HG02610 (cell line): ENCODE measurements around the gene UBE2I.

ENCODE experiments used
- ATAC-seq: cut with Tn5 transposase; IDR thresholded peaks from one replicate; pipeline ENCODE4 v1.9.1; 2021; ENCODE audit warnings: mild to moderate bottlenecking, moderate library complexity; ENCODE audit not compliant: unreplicated experiment

UBE2I gene

GRCh38 chr16:1341495-1342420 lies 32.3 kb downstream of the UBE2I start:
- no peak for ATAC-seq

GRCh38 chr16:1342526-1343427 lies 33.3 kb downstream of the UBE2I start:
- ATAC-seq: peak; percentile 80

DNA sequence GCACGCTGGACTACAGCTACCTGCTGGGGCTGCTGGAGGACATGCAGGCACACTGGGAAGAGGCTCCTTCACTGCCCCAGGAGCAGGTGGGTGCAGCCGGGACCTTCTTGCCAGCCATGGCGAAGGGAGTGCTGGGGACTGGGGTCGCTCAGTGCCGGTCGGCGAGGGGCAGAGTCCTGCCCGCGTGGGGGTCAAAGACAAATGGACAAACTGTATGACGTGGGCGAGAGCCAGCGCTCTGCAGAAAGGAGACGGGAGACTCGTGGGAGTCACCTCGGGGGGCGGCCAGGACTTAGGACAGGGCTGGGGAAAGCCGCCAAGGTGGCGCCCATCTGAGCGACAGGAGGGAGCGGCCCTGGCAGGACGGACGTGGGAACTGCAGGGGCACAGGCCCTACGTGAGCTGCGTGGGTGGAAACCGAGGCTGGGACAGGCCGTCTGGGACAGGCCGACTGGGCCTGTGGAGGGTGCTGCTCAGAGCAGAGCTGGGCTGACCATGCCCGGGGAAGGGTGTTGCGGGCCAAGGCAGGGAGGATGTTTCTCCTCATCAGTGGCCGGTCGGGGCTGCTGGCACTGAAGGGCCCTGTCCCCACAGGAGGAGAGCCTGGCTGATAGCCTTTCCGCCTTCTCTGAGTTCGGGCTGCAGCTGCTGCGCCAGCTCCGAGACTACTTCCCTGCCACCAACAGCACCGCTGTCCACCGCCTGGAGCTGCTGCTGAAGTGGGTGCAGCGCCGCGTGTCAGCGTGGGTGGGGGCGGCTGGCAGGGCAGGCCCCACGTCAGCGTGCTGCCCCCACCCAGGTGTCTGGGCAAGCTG lies 34.2 kb downstream of the UBE2I start:
- no peak for ATAC-seq

DNA sequence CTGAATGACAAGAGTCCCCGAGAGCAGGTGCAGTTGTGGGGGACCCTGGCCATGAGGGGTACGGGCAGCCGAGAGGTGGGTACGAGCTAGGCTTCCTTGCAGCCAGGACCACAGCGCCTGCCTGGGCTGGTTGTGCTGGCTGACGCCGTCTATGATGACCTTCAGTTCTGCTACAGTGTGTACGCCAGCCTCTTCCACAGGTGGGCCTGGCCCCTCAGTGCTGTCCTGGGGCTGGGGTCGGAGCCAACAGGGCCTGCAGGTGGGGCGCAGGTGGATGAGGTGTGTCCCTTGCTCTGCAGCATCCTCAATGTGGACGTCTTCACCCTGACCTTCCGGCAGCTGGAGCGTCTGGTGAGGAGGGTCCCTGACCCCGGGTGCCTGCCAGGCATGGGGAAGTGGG lies 35.1 kb downstream of the UBE2I start:
- ATAC-seq: no peak

- ATAC-seq: no peak
Observed at GRCh38 chr16:1345087-1345486, 35.7 kb downstream of the UBE2I start.

DNA sequence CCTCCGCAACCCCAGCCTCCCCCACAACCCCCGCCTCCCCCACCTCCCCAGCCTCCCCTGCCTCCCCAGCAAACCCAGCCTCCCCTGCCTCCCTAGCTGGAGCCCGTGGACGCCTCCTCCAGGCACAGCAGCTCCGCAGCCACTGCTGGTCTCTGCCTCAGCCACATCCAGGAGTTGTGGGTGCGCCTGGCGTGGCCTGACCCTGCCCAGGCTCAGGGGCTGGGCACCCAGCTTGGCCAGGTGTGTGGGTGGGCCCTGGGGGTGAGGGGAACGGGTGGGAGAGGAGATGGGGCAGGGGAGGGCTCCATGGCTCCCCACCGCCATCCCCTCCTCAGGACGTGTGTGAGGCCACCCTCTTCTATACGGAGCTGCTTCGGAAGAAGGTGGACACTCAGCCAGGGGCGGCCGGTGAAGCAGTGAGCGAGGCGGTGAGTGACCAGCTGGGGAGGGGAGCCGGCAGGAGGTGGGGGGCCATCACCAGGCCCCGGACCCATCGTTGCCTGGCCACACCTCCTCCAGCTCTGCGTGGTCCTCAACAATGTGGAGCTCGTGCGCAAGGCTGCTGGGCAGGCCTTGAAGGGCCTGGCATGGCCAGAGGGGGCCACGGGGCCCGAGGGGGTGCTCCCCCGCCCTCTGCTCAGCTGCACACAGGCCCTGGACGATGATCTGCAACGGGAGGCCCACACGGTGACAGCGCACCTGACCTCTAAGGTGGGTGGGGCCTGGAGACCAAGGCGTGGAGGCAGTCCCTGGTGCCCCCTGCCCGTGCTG lies 36.4 kb downstream of the UBE2I start:
- no peak for ATAC-seq

- no peak for ATAC-seq
Observed at GRCh38 chr16:1346422-1347285, 37.2 kb downstream of the UBE2I start.

DNA sequence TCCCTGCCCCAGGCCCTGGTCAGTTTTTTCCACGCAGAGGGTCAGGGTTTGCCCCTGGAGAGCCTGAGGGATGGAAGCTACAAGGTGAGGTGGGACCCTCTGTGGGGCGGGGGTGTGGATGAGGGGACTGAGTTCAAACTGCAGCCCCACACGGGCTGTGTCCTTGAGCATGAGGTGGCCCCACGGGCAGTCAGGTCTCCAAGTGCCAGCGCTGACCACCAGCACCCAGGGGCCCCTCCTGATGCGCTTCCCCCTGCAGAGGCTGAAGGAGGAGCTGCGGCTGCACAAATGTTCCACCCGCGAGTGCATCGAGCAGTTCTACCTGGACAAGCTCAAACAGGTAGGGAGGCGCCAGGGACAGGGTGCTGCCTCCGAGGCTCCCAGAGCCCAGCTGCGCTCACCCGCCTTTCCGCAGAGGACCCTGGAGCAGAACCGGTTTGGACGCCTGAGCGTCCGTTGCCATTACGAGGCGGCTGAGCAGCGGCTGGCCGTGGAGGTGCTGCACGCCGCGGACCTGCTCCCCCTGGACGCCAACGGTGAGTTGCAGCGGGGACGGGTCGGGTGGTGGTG lies 37.9 kb downstream of the UBE2I start:
- no peak for ATAC-seq

DNA sequence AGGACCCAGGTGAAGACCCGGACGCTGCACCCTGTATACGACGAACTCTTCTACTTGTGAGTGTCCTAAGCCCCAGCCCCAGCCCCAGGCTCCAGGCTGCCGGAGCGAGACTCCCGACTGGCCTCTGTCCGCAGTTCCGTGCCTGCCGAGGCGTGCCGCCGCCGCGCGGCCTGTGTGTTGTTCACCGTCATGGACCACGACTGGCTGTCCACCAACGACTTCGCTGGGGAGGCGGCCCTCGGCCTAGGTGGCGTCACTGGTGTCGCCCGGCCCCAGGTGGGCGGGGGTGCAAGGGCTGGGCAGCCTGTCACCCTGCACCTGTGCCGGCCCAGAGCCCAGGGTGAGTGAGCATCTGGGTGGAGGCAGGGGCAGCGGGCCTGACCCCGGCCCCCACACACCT lies 38.5 kb downstream of the UBE2I start:
- no peak for ATAC-seq

GRCh38 chr16:1348441-1348840 lies 39.0 kb downstream of the UBE2I start:
- ATAC-seq: no peak

- no peak for ATAC-seq
Observed at GRCh38 chr16:1348926-1349325, 39.5 kb downstream of the UBE2I start.

- ATAC-seq: no peak
Observed at GRCh38 chr16:1349351-1349750, 39.9 kb downstream of the UBE2I start.

DNA sequence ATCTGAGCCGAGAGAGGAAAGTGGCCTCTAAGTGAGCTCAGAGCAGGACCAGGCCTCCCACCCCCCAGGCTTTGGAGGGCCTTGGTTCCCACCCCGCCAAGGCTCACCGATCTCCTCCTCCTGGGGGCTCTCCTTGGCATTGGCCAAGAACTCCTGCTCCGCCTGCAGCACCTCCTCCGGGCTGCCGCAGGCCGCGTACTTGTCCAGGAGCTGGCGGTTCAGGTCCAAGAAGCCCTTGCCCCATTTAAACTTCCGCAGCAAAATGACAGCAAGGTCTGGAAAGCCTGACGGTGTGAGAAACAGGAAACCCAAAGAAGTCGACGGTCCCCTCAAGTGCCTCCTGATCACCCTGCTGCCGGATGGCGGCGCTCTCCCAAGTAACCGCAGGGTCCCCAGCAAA lies 40.5 kb downstream of the UBE2I start:
- no peak for ATAC-seq

- no peak for ATAC-seq
Observed at GRCh38 chr16:1350691-1351090, 41.3 kb downstream of the UBE2I start.

- ATAC-seq: no peak
Observed at GRCh38 chr16:1351215-1351581, 41.8 kb downstream of the UBE2I start.

DNA sequence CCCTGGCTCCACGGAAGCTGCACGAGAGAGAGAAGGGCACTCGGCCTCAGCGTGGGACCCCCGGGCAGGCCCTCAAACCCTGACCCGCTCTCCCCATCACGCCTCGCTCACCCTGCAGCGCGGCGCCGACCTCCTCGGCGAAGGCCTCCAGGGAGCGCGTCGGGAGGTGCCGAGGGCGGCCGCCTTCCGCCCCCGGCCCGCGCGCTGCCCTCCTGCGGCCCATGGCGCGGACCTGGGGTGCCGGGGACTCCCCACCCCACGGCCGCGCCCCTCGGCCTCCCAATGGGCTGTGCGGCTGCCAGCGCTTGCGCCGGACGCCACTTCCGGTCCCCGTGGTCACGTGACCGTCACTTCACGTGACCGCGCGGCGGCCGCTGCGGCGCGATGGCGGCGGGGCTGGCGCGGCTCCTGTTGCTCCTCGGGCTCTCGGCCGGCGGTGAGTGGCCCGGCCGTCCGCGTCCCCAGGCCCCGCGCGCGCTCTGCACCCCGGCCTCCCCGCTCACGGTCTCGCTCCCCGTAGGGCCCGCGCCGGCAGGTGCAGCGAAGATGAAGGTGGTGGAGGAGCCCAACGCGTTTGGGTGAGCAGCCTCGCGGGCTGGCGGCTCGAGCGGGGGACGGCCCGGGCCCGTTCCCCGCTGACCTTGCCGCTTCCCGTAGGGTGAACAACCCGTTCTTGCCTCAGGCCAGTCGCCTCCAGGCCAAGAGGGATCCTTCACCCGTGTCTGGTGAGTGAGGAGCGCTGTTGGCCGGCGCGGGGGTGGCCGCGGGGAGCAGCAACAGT lies 42.3 kb downstream of the UBE2I start, which contains the start of the genes GNPTG and TSR3:
GNPTG (plus strand) TSS at position 350 of the 781 bp plus-strand sequence; CDS start at position 385, 35 bp downstream.
TSR3 (minus strand) TSS at position 297 of the 781 bp plus-strand sequence; CDS start at position 223, 74 bp downstream.
- ATAC-seq: peak; percentile 62

DNA sequence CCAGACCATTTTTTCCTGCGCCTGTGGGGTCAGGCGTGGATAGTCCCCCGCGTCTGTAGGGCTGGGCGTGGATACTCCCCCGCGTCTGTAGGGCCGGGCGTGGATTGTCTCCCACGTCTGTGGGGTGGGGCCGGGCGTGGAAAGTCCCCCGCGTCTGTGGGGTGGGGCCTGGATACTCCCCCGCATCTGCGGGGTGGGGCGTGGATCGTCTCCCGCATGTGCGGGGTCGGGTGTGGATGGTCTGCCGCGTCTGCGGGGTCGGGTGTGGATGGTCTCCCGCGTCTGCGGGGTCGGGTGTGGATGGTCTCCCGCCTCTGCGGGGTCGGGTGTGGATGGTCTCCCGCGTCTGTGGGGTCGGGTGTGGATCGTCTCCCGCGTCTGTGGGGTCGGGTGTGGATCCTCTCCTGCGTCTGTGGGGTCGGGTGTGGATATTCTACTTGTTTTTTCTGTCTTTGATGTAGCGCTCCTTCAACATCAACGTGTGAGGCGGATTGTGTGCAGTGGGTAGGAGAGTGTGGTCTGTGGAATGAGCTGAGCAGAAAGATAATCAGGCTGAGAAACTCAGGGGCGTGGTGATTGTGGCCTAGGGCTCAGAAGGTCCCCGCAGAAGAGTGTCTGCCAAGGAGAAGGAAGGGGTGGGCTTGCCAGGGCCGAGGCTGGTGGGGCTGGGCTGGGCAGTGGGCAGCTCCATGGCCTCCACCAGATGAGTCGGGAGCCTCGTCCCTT lies 45.5 kb downstream of the UBE2I start:
- no peak for ATAC-seq
